Left hindlimb (tissue), 1 donor: ENCODE results near the gene PRSS2.
"Not testable (repeated sequence)": the region's sequence is repeated elsewhere in the genome, so short reads cannot be mapped to it uniquely, and the experiment has no call there.

Experiments used
- DNase-seq: peaks from one replicate; pipeline ENCODE4 v3.0.0-alpha.2; 2018

PRSS2 gene

DNA sequence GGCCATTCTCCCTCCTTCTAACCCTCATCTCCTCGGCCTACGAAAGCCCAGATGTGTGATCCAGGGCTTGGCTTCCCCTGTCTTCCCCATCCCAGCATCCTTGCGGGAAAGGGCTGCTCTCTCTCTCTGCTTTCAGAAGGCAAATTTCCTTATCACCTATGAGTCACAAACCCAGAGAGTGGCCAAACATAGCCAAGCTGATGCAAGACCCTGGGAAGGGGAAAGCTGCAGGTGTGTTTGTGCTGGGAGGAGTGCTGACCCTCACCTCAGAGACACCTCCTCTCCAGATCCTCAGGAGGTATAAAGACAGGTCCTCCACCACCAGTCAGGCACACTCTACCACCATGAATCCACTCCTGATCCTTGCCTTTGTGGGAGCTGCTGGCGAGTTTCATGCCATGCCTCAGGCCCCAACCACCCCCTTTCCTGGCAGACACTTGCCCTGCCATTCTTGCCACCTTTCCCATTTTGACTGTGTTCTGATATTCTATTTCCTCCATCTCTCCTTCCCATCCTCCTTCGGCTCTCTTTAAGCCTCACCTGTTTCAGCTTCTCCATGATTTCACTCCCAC lies 10.6 kb upstream of the PRSS2 start:
- no peak for DNase-seq

DNA sequence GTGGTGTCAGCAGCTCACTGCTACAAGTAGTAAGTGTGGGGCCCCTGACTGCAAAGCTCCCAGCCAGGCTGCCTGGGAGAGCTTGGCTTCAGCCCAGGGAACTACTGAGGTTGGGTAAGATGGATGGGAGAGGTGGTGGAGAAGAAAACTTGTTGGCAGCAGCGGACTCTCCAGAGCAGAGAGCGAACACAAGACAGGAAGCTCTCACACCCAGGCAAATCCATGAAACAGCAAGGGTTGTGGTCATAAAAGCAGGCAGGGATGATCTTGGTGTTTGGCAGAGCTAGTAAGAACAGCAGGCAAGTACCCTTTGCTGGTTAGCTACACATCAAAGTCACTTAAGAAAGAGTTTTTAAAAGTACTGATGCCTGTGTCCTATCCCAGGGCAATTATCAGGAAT lies 9.2 kb upstream of the PRSS2 start:
- DNase-seq: not testable (repeated sequence)

DNA sequence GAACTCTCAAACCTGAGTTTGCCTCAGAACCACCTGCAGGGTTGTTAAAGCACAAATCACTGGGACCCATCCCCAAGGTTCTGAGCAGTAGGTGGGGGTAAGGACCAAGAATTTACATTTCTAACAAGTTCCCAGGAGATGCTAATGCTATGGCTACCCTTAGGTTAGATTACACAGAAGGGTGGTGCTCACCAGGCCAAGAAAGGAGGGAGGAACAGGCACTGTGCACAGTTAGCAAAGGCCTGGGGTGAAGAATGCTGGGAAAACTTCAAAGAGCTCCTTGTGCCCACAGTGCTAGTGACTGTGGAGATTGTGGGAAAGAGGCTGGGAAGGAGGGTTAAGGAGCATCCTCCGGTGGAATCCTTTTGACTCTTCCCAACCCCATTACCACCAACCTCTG lies 8.7 kb upstream of the PRSS2 start:
- DNase-seq: no peak

DNA sequence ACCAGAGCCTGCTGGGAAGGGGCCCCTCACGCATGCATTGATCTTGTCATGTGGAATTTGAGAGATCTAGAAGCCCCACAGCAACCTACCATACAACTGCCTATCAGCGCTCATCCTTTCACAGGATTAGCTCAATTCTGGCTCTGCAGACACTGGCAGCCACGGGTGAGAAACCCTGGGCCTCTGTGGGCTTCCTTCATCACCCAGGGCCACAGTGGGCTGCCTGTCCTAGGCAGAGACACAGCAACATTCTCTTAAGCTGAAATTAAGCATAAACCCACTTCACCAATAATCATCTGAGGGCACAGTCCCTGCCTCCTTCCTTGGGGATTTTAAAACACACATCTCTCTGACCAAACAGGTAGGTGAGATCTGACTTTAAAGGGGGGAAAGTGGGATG lies 3.3 kb upstream of the PRSS2 start:
- DNase-seq: no peak

DNA sequence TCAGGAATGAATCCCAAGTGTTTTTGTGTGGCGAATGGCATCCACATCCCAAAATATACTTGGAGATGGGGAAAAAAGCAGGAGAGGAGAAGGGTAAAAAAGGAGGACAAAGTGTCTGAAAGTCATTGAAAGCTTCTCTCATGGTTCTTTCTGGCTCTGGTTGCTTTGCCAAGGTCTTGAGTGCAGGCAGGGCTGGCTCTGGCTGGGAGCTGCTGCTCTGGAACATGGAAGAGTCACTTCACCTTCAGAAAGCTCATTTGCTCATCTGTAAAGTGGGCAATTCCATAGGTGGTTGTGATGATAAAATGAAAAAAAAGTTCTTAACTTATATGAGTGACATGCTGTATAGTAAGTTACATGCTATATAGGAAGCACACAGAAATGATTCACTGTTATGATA lies 2.9 kb upstream of the PRSS2 start:
- DNase-seq: no peak

DNA sequence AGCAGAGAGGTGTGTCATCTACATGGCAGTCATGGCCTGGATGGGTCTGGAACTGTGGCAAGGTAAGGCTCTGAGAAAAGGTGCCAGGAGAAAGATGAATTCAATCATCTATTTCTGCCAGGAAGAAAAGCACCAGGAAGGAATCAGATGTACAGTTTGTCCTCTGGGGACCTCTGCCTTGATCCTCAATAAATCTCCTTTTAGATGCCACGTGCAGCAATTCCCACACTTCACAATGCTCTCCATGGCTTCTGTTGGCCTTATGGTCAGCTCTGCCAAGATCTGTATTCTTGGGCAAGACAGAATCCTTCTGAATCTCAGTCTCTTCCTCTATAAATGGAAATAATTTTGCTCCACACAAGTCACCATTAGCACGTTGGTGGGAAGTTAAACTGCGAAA lies 1.9 kb upstream of the PRSS2 start:
- not testable (repeated sequence) for DNase-seq

DNA sequence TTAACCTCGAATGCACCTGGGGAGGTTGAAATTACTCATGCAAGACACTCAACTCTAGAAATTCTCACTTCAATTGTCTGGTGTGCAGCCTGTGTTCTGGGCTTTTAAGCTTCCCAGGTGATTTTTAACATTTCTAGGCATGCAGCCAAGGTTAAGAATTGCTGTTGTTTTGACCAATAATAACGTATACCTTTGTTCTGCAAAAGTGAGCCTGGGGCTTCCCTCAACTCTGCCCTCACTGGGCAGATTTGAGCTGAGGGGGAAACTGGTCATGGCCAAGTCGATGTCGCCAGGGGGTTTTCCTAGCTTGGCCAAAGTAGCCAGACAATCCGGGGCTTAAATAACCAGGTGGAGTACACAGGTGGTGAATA lies 568 bp downstream of the PRSS2 start:
- DNase-seq: no peak

DNA sequence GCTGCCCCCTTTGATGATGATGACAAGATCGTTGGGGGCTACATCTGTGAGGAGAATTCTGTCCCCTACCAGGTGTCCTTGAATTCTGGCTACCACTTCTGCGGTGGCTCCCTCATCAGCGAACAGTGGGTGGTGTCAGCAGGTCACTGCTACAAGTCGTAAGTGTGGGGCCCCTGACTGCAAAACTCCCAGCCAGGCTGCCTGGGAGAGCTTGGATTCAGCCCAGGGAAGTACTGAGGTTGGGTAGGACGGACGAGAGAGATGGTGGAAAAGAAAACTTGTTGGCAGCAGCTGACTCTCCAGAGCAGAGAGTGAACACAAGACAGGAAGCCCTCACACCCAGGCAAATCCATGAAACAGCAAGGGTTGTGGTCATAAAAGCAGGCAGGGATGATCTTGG lies 1.3 kb downstream of the PRSS2 start:
- no peak for DNase-seq

DNA sequence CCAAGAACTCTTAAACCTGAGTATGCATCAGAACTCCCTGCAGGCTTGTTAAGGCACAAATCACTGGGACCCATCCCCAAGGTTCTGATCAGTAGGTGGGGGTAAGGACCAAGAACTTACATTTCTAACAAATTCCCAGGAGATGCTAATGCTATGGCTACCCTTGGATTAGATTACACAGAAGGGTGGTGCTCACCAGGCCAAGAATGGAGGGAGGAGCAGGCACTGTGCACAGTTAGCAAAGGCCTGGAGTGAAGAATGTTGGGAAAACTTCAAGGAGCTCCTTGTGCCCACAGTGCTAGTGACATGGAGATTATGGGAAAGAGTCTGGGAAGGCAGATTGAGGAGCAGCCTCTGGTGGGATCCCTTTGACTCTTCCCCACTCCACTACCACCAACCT lies 1.9 kb downstream of the PRSS2 start:
- DNase-seq: no peak

DNA sequence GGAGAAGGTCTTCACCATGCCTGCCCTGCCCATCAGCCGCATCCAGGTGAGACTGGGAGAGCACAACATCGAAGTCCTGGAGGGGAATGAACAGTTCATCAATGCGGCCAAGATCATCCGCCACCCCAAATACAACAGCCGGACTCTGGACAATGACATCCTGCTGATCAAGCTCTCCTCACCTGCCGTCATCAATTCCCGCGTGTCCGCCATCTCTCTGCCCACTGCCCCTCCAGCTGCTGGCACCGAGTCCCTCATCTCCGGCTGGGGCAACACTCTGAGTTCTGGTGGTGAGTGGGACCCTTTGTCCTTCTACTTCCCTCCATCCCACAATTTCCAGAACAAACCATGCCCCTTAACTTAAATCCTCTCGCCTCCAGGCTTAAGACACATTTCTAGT lies 2.5 kb downstream of the PRSS2 start:
- no peak for DNase-seq

DNA sequence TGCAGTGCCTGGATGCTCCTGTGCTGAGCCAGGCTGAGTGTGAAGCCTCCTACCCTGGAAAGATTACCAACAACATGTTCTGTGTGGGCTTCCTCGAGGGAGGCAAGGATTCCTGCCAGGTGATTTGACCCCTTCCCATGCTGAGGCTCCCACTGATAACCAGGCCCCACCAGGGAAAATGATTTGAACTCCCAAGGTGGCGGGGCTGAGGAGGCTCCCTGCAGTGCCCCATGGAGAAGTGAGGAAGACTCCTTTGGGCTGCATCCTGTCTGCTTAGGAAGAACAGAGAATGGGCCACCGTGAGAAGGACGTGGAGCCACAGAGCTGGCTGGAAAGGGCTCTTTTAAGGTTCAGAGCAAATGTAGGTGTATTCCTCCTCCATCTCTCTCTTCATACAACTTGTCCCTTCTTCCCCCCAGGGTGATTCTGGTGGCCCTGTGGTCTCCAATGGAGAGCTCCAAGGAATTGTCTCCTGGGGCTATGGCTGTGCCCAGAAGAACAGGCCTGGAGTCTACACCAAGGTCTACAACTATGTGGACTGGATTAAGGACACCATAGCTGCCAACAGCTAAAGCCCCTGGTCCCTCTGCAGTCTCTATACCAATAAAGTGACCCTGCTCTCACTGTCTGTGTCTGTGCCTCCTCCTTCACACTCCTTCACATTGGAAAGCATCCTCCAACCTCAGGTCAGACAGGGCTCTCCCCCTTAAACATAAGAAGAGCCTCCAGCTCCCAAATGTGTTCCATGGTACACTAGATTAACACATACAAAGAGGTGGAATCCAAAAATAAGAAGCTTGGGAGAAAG lies 3.4 kb downstream of the PRSS2 start:
- no peak for DNase-seq

DNA sequence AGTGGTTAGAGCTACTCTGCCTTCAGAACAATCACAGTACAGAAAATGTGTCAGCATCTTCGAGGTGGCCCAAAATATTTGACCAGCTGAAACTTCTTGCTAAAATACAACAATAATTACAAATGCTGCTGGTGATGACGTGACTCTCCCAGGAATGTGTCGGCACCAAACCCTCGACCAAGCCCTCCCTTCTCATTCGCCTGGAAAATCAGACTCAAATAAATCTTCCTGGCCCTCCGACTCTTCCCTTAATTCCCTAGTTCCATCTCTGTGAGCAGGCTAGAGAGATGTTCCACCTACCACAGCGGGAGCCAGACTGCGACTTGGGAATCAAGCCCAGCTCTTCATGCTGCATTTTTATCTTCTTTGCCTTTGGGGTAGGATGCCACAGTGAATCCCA lies 4.1 kb downstream of the PRSS2 start:
- no peak for DNase-seq

DNA sequence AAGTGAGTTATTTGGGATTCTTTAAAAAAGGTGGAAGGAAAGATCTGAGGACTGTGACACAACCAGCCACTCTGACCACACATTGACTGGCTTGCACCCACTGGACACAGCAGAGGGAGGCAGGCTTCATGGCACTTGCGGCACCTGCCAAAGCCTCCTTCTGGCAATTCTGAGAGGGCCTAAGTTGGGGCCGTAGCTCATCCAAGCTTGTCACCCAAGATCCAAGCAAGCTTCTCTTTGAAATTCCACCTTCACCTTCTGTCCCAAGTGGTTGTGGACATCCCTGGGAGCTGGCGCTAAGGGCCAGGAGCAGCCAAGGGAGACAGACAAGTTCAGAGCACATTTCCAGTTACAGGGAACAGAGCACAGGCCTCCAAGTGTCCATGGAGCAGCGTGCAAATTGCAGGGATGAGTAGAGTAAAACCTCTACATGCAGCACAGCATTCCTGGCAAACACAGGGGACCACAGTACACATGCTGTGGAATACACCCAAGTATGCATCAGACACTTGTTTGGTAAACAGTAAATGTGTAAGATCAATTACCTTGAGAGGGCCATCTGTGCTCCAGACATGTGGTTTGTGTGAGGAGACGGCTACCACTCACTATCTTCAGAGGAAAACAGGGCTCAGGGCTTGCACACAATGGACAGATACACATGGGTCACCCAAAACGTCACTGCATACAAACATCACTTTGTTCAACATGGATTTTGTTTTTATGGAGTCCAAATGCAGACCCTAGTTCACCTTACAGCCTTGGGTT lies 4.8 kb downstream of the PRSS2 start:
- not testable (repeated sequence) for DNase-seq

DNA sequence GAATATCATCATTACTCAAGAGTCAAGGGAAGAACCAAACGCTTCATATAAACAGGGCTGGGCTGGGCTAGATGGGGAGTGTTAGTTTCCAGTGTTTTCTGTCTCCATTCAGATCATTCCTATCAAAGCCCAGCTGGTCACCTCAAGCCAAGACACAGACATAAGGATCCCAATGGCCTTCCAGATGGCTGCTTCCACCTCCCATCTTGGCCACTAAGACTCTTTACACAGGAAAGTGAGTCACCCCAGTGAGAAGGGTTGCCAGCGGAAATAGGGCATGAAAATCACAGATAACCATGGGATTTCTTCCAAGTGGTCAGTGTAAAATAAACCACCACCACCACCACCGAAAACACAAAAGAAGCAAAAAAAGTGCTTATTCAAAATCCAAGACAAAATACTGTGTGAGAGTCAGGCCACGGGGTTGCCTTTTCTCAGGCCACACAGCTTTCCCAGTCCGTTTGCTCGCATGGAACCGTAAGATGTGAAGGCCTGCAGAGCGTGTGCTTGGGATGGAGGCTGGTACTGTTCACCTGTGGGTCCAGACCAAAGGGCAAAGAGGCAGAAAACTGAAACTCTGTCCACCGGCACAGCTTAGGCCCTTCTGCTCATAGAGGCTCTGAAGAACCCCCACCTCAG lies 5.6 kb downstream of the PRSS2 start:
- DNase-seq: no peak

DNA sequence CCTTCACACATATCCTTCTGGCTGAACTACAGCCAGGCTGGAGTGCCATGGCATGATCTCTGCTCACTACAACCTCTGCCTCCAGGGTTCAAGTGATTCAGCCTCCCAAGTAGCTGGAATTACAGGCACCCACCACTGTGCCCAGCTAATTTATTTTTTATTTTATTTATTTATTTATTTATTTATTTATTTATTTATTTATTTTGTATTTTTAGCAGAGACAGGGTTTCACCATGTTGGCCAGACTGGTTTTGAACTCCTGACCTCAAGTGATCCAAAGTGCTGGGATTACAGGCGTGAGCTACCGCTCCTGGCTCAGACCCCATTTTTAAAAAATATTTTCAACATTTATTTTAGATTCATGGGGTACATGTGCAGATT lies 6.1 kb downstream of the PRSS2 start:
- DNase-seq: not testable (repeated sequence)

DNA sequence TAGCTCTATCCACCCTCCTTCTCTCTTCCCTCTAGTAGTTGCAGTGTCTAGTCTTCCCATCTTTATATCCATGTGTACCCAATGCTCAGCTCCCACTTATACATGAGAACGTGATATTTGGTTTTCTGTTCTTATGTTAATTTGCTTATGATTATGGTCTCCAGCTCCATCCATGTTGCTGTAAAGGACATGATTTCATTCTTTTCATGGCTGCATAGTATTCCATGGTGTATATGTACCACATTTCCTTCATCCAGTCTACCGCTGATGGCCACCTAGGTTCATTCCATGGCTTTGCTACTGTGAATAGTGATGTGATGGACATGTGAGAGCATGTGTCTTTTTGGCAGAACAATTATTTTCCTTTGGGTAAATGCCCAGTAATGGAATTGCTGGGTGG lies 6.5 kb downstream of the PRSS2 start:
- DNase-seq: no peak

DNA sequence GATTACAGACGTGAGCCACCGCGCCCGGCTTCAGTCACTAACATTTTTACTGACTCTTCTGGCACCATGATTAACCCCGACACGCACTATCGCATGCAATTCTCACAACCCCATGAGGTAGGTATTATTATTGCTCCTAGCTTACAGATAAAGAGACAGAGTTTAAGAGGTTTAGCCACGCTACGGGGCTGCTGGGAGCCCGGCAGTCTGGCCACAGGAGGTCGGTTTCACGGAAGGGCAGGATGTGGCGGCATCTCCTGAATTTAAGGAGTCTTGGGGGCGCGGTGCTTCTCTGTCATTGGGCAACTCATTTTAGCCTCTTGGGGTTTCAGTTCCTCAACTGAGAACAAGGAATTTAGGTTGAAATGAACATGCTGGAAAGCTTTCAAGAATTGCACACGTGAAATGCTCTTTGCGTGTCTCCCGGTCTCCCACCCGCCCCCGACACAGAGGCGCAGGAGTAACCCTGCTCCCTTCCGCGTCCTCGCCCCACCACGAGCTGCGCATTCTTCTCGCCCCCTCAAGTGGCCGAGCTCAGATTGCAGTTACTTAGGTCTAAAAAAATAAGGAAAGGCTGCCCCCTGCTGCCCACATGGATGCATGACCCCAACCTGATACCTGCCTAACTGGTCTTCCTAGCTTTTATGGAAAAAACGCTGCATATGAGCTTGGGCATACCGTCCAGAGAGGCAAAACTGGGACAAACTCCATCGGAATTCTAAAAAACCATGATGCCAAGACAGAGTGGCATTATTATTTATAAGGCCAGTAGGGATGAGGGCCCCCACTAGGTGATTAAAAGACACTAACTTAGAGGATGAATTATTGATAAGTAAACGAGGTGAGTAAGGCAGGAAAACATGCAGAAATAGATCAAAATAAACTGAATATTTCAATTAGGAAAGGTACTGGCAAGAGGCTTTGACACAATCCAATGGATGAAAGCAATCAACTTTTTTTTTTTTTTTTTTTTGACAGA lies 12.4 kb downstream of the PRSS2 start:
- peak; percentile 81 for DNase-seq

DNA sequence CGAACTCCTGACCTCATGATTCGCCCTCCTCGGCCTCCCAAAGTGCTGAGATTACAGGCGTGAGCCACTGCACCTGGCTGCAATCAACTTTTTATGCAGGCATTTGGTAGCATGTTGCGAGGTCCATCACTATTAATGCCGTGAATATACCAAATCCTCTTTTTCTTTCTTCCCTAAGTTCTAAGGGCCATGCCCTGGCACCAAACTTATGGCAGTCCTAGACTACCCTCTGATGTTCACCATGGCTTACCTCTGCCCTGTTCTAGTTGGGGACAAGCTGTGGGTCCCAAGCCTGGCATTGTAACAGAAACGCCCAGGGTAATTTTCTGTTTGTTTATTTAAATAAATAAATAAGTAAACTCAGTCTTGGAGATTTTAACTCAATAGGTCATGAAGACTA lies 13.3 kb downstream of the PRSS2 start:
- no peak for DNase-seq

DNA sequence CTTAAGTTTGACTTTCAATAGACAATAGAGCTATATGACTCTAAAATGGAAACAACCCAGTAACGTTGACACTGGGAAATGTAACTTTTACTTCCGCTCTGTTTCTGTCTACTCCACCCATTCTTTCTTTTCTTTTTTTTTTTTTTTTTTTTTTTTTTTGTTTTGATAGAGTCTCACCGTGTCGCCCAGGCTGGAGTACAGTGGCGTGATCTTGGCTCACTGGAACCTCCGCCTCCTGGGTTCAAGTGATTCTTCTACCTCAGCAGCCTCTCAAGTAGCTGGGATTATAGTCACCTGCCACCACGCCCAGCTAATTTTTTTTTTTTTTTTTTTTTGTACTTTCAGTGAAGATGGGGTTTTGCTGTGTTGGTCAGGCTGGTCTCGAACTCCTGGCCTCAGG lies 13.9 kb downstream of the PRSS2 start:
- DNase-seq: no peak

DNA sequence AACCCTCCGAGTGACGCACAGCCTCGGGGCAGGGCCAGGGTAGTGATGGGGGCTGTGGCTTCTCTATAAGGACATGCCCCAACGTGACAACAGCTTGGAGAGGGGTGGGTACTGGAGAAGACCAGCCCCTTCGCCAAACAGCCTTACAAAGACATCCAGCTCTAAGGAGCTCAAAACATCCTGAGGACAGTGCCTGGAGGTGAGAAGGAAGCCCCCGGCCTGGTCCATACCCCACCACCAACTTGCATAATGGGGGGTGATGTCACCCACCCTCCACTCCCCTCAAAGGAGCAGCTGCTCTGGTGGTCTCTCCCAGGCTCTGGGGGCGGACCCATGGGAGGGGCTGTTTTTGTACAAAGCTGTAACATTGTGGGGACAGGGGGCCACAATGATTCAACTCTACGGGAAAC lies 15.1 kb downstream of the PRSS2 start:
- DNase-seq: no peak

DNA sequence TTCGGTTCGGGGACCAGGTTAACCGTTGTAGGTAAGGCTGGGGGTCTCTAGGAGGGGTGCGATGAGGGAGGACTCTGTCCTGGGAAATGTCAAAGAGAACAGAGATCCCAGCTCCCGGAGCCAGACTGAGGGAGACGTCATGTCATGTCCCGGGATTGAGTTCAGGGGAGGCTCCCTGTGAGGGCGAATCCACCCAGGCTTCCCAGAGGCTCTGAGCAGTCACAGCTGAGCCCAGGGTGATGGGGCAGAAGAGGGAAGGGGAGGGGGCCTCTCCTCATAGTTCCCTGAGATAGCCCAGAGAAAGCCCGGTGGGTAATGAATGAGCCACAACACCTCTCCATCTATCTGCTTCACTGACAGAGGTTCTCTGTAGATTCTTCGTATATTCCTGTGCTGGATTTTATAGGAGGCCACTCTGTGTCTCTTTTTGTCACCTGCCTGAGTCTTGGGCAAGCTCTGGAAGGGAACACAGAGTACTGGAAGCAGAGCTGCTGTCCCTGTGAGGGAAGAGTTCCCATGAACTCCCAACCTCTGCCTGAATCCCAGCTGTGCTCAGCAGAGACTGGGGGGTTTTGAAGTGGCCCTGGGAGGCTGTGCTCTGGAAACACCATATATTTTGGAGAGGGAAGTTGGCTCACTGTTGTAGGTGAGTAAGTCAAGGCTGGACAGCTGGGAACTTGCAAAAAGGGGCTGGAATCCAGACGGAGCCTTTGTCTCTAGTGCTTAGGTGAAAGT lies 16.4 kb downstream of the PRSS2 start:
- DNase-seq: no peak

DNA sequence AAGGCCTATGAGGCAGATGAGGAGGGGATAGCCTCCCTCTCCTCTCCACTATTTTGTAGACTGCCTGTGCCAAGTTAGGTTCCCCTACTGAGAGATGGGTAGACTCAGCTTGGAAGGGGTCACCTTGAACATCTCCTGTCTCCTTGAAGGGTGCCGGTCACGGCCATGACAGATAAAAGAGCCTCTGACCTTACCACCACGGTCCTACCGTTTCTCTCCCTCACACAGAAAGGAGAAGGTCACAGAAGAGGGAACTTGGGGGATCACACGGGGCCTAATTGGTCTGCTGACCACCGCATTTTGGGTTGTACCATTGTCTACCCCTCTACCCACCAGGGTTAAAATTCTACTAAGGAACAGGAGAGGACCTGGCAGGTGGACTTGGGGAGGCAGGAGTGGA lies 17.0 kb downstream of the PRSS2 start:
- no peak for DNase-seq
